Measurements from ENCODE around the gene RARS1. TPM values are rescaled to one million over a fixed set of nuclear protein-coding genes. Genes with fewer than 3 reads are reported as not detected.

Gene RARS1
- total and polyA plus RNA-seq, 2 of the 8 experiments (the other 6 are each of a cell fraction or from before 2014, with no cell fraction given): 30.2 to 108 TPM

- no peak for TF ChIP-seq CHD7 (IDR thresholded peaks at IDR 0.05; ENCODE audit: insufficient replicate concordance, low read length)
These were observed 4.9 kb upstream of the RARS1 start (continued) for GRCh38 chr5:168481330-168481788.
